ENCODE results near the gene ITGA5.

Gene ITGA5

GRCh38 chr12:54392485-54393206 lies 26.4 kb downstream of the ITGA5 start:
- DNase-seq = peak in 1 of 10 donors; percentile 86
- intact Hi-C loops (cut with DNase I) = no loop called here

GRCh38 chr12:54390668-54391551 lies 28.2 kb downstream of the ITGA5 start:
- DNase-seq = peak in 9 of 10 donors; percentile 50 to 95 (median 74)
- intact Hi-C loops (cut with DNase I) = no loop called here

GRCh38 chr12:54390176-54390667 lies 28.8 kb downstream of the ITGA5 start:
- intact Hi-C loops (cut with DNase I) = no loop called here
- peak in 1 of 10 donors; percentile 75 for DNase-seq

- intact Hi-C loops (cut with DNase I) = no loop called here
- DNase-seq = peak in 1 of 10 donors; percentile 84
Measured at GRCh38 chr12:54389607-54390175, 29.4 kb downstream of the ITGA5 start.

GRCh38 chr12:54389134-54389508 lies 29.9 kb downstream of the ITGA5 start:
- intact Hi-C loops (cut with DNase I) = no loop called here
- peak in 1 of 10 donors; percentile 24 for DNase-seq

GRCh38 chr12:54388237-54389133 lies 30.6 kb downstream of the ITGA5 start:
- DNase-seq = peak in 1 of 10 donors; percentile 28
- intact Hi-C loops (cut with DNase I) = no loop called here

GRCh38 chr12:54387114-54387467 lies 32.0 kb downstream of the ITGA5 start:
- DNase-seq = peak in 1 of 10 donors; percentile 70

GRCh38 chr12:54386403-54387113 lies 32.5 kb downstream of the ITGA5 start:
- intact Hi-C loops (cut with DNase I) = no loop called here
- peak in 2 of 10 donors; percentile 52 to 62 for DNase-seq

More at GRCh38 chr12:54387114-54387467, 32.0 kb downstream of the ITGA5 start:
- intact Hi-C loops (cut with DNase I) = no loop called here

- intact Hi-C loops (cut with DNase I) = no loop called here
- peak in 3 of 10 donors; percentile 7 to 80 (median 69) for DNase-seq
Measured at GRCh38 chr12:54385251-54385914, 33.7 kb downstream of the ITGA5 start.

- intact Hi-C loops (cut with DNase I) = no loop called here
Measured at GRCh38 chr12:54384591-54385041, 34.5 kb downstream of the ITGA5 start, which contains the start of gene ZNF385A. ZNF385A (minus strand) TSS chr12:54384733; CDS start chr12:54384514, 219 bp downstream.

GRCh38 chr12:54383041-54383609 lies 35.9 kb downstream of the ITGA5 start:
- intact Hi-C loops (cut with DNase I) = no loop called here
- peak in 1 of 10 donors; percentile 48 for DNase-seq

More at GRCh38 chr12:54384591-54385041, 34.5 kb downstream of the ITGA5 start, which contains the start of gene ZNF385A:
- peak in 1 of 10 donors; percentile 87 for DNase-seq

GRCh38 chr12:54381136-54381535 lies 37.9 kb downstream of the ITGA5 start:
- intact Hi-C loops (cut with DNase I) = no loop called here
- DNase-seq = no peak

GRCh38 chr12:54379398-54380201 lies 39.5 kb downstream of the ITGA5 start:
- DNase-seq = peak; percentile 78 to 98 (median 93)

GRCh38 chr12:54378796-54379397 lies 40.2 kb downstream of the ITGA5 start:
- intact Hi-C loops (cut with DNase I) = loop anchor here (1.0 kb wide), 1 partner anchor 9 kb away; no protein-coding TSS in a partner anchor
- peak in 6 of 10 donors; percentile 43 to 93 (median 78) for DNase-seq

More at GRCh38 chr12:54379398-54380201, 39.5 kb downstream of the ITGA5 start:
- intact Hi-C loops (cut with DNase I) = loop anchor here (1.0 kb wide), 1 partner anchor 9 kb away; no protein-coding TSS in a partner anchor

- intact Hi-C loops (cut with DNase I) = no loop called here
- DNase-seq = peak in 1 of 10 donors; percentile 62
Measured at GRCh38 chr12:54377797-54378515, 41.1 kb downstream of the ITGA5 start.

- no peak for DNase-seq
- intact Hi-C loops (cut with DNase I) = no loop called here
Measured at GRCh38 chr12:54377007-54377406, 42.1 kb downstream of the ITGA5 start.
